K562 (cell line): Measurements from ENCODE around the gene STARD13. TPM values are rescaled to one million over a fixed set of nuclear protein-coding genes. Genes with fewer than 3 reads are reported as not detected.

ENCODE experiments used
- ATAC-seq: fragments of 200-7000 bp; cut with Tn5 transposase; 3 replicates; pipeline ENCODE4 v1.9.1; 2020; ENCODE audit warnings: moderate library complexity
- BruUV-seq: library from RNA; stranded (reverse); fragments of 400-500 nt; replicated peaks from 2 replicates; lab custom pipeline; 2021; lab: Mats Ljungman, UMichigan
- CTCF ChIA-PET: fragments of 300-600 bp; formaldehyde crosslinking; extraction: SDS; loops from one replicate; lab custom pipeline; 2021; ENCODE audit warnings: low intra/inter-chr PET ratio; lab: Yijun Ruan, JAX
- POLR2A ChIA-PET: fragments of 300-600, 350-650 bp; sonication (Branson Sonifier 250); formaldehyde crosslinking; extraction: SDS; loops from one replicate; lab custom pipeline; 2021; ENCODE audit warnings: antibody characterized with exemption, inconsistent platforms; lab: Yijun Ruan, JAX
- DNase-seq, 4 experiments: peaks; one replicate each; pipeline versions ENCODE4 v3.0.0 to v3.0.0-alpha.2; 2011 to 2018; ENCODE audit warnings: low spot score in 3 of 4, mixed read lengths in 3 of 4; ENCODE audit errors: extremely low read depth in 1 of 4
- FAIRE-seq: peaks from 2 replicates; lab custom pipeline; 2011; peaks lifted over from hg19 to GRCh38; lab: Jason Lieb, UNC
- H2AFZ ChIP-seq: 2 replicates; pipeline ENCODE4 v1.6.0; 2011; ENCODE audit warnings: low read depth, low read length, control low read depth, inconsistent platforms
- H3K27ac ChIP-seq: fragments of 200-600 bp; 3 replicates; pipeline ENCODE4 v1.8.0; 2011; ENCODE audit warnings: low read depth, mild to moderate bottlenecking, control low read depth, inconsistent platforms, low read length, moderate library complexity, mixed read lengths; ENCODE audit errors: extremely low read depth
- H3K27me3 ChIP-seq, 2 experiments: fragments of 300-600 bp in 1 of 2; 2 replicates in 1 of 2; 3 replicates in 1 of 2; pipeline versions ENCODE4 v1.6.0 to v1.8.0; 2011; ENCODE audit warnings: inconsistent platforms in 2 of 2, low read length in 2 of 2, mild to moderate bottlenecking in 1 of 2, mixed read lengths in 1 of 2, moderate library complexity in 1 of 2; ENCODE audit not compliant: control insufficient read depth in 2 of 2, insufficient read depth in 2 of 2
- H3K36me3 ChIP-seq: fragments of 300-600 bp; 3 replicates; pipeline ENCODE4 v1.8.0; 2011; ENCODE audit warnings: mild to moderate bottlenecking, low read length, inconsistent platforms; ENCODE audit not compliant: control insufficient read depth, insufficient read depth
- H3K4me1 ChIP-seq, 2 experiments: fragments of 200-600 bp in 1 of 2; replicated peaks in 1 of 2; 2 replicates in 1 of 2; 3 replicates in 1 of 2; pipeline versions ENCODE4 v1.5.1 to v1.8.0; 2011; ENCODE audit warnings: inconsistent platforms in 2 of 2, low read length in 2 of 2, mild to moderate bottlenecking in 1 of 2, mixed read lengths in 1 of 2, moderate library complexity in 1 of 2; ENCODE audit not compliant: control insufficient read depth in 2 of 2, insufficient read depth in 2 of 2
- H3K4me2 ChIP-seq: 2 replicates; pipeline ENCODE4 v1.6.1; 2011; ENCODE audit warnings: low read length, control low read depth, inconsistent platforms, mixed read lengths; ENCODE audit not compliant: insufficient read depth
- H3K4me3 ChIP-seq: fragments of 200-600 bp; sonication (generic), shearing (Covaris generic); 2 replicates; pipeline ENCODE4 v1.5.1; 2016; ENCODE audit warnings: control low read depth, inconsistent platforms
- H3K79me2 ChIP-seq: fragments of 200-600 bp; 3 replicates; pipeline ENCODE4 v1.8.0; 2011; ENCODE audit warnings: low read length, inconsistent platforms; ENCODE audit not compliant: control insufficient read depth, insufficient read depth
- H3K9ac ChIP-seq, 2 experiments: 2 replicates each; pipeline versions ENCODE4 v1.6.0 to v1.6.1; 2011; ENCODE audit warnings: low read depth in 2 of 2, low read length in 2 of 2, control low read depth in 1 of 2, inconsistent platforms in 1 of 2, mild to moderate bottlenecking in 1 of 2, mixed read lengths in 1 of 2; ENCODE audit not compliant: insufficient read depth in 1 of 2
- H3K9me1 ChIP-seq: one replicate; pipeline ENCODE4 v1.6.0; 2011; ENCODE audit warnings: inconsistent platforms, mild to moderate bottlenecking, low read length, moderate library complexity; ENCODE audit not compliant: control insufficient read depth, insufficient read depth
- H3K9me3 ChIP-seq: replicated peaks from 2 replicates; pipeline ENCODE4 v1.5.1; 2011; ENCODE audit warnings: low read depth, low read length, inconsistent platforms; ENCODE audit not compliant: control insufficient read depth, insufficient read depth
- H4K20me1 ChIP-seq: replicated peaks from 2 replicates; pipeline ENCODE4 v1.6.1; 2011; ENCODE audit warnings: low read length, inconsistent platforms, mixed read lengths; ENCODE audit not compliant: control insufficient read depth, insufficient read depth
- MTA2 ChIP-seq: fragments of 450-650 bp; IDR thresholded peaks from 2 replicates; pipeline ENCODE4 v1.6.1; 2016; ENCODE audit warnings: low read depth
- NCOR1 ChIP-seq: fragments of 450-650 bp; IDR thresholded peaks from 2 replicates; pipeline ENCODE4 v1.6.1; 2016; ENCODE audit warnings: mild to moderate bottlenecking, moderate library complexity
- PTRF ChIP-seq: fragments of 450-650 bp; IDR thresholded peaks from 2 replicates; pipeline ENCODE4 v1.6.1; 2016; ENCODE audit warnings: mild to moderate bottlenecking, missing genetic modification characterization, missing compliant biosample characterization
- SRSF1 ChIP-seq: fragments of 200-400 bp; formaldehyde crosslinking; IDR thresholded peaks from 2 replicates; pipeline ENCODE4 v1.6.1; 2017; ENCODE audit warnings: mild to moderate bottlenecking, low read depth, low read length, moderate library complexity
- XRCC5 ChIP-seq: fragments of 200-400 bp; formaldehyde crosslinking; IDR thresholded peaks from 2 replicates; pipeline ENCODE4 v1.6.1; 2017; ENCODE audit warnings: low read depth, mild to moderate bottlenecking, low read length
- WGBS: fragments of 100-300 bp; shearing (Covaris generic); methylation state at CpG from one replicate; pipeline ENCODE4 v1.1.6; 2016; ENCODE audit warnings: low coverage, mixed read lengths; ENCODE audit not compliant: insufficient coverage; ENCODE audit errors: missing lambda C conversion rate; 5-methylcytosine and 5-hydroxymethylcytosine counted together
- in situ Hi-C: fragments of 300-500 bp; cut with MboI; formaldehyde crosslinking; loops from 4 replicates; pipeline ENCODE4 v1.15.0; 2018; ENCODE audit warnings: inconsistent platforms, mixed read lengths
- intact Hi-C: fragments of 100-400 bp; cut with micrococcal nuclease; formaldehyde crosslinking; loops from 2 replicates; pipeline ENCODE4 v1.14.2; 2022
- polyA plus RNA-seq, 8 experiments: library from polyadenylated mRNA; depleted of rRNA in 4 of 8; stranded (reverse) in 5 of 8; unstranded in 3 of 8; fragments of >200 nt; fragmentation: Nextera tagmentation in 2 of 8; fragmentation: Illumina TruSeq in 1 of 8; extraction: Ambion mirVana in 2 of 8; extraction: Trizol in 1 of 8; gene quantifications; 2 replicates each; pipeline versions ENCODE4 v1.2.1 to v1.2.3, GENCODE V29; 2011 to 2014; ENCODE audit warnings: inconsistent platforms in 1 of 8, missing spikeins in 1 of 8
- total RNA-seq, 7 experiments: library from RNA; depleted of rRNA in 6 of 7; stranded (reverse); fragments of >200 nt in 6 of 7; fragmentation: Illumina TruSeq in 2 of 7; extraction: Trizol in 2 of 7; gene quantifications; 2 replicates each; pipeline versions ENCODE4 v1.2.1 to v1.2.3, GENCODE V29; 2011 to 2021; ENCODE audit warnings: low replicate concordance in 1 of 7
- TF ChIP-seq, protein P1 (sequence below): sonication (generic); formaldehyde crosslinking; IDR thresholded peaks from 2 replicates; pipeline ENCODE4 v1.8.0; 2023; ENCODE audit warnings: mild to moderate bottlenecking, missing genetic modification reagents
- TF ChIP-seq, protein P2 (sequence below): fragments of 250-450 bp; sonication (Bioruptor Pico); IDR thresholded peaks from 2 replicates; pipeline ENCODE4 v1.5.0; 2020; ENCODE audit warnings: mild to moderate bottlenecking, borderline replicate concordance
- TF ChIP-seq, protein P3 (sequence below): fragments of 250-450 bp; sonication (Bioruptor Pico); IDR thresholded peaks from 2 replicates; pipeline ENCODE4 v1.8.0; 2022; ENCODE audit warnings: moderate library complexity, mild to moderate bottlenecking, inconsistent platforms

Gene STARD13
- total and polyA plus RNA-seq, 9 of the 15 experiments (the other 6 are each of a cell fraction or from before 2014, with no cell fraction given), result 0.11 TPM; not detected in 8

DNA sequence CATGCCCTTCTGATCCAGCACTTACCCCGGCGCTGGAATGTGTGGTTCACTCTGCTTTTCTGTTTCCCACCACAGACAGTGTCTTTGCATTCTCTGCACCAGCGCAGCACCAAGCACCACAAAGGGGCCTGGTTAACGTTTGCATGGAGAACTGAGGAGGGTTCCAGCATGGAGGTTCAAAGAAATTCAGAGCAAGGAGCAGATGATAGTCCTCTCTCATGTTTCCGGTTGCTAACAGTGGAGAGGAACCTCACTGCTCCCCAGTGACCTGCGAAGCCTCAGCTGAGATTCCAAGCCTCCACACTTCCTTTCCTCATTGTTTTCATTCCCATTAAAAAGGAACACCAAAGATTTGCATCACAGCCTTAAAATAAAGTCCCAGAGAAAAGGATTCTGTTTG, 99.7 kb downstream of the STARD13 start:
- Histone ChIP-seq H3K9me3 (no peaks in the 10 kb centered on the region), H2AFZ (no peak overlapping the region), H3K9me1 (no peaks in the 10 kb centered on the region), H3K27me3 (no peaks in the 10 kb centered on the region; a peak in 1 of 5 replicates), H4K20me1 (no peaks in the 10 kb centered on the region)
- no peak for ATAC-seq
- in situ Hi-C loops, result no loop called here
- POLR2A ChIA-PET, result no interaction called here
- TF ChIP-seq, protein P1, sequence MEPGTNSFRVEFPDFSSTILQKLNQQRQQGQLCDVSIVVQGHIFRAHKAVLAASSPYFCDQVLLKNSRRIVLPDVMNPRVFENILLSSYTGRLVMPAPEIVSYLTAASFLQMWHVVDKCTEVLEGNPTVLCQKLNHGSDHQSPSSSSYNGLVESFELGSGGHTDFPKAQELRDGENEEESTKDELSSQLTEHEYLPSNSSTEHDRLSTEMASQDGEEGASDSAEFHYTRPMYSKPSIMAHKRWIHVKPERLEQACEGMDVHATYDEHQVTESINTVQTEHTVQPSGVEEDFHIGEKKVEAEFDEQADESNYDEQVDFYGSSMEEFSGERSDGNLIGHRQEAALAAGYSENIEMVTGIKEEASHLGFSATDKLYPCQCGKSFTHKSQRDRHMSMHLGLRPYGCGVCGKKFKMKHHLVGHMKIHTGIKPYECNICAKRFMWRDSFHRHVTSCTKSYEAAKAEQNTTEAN (CRISPR knock-in tag), result no peak
- TF ChIP-seq, protein P2, sequence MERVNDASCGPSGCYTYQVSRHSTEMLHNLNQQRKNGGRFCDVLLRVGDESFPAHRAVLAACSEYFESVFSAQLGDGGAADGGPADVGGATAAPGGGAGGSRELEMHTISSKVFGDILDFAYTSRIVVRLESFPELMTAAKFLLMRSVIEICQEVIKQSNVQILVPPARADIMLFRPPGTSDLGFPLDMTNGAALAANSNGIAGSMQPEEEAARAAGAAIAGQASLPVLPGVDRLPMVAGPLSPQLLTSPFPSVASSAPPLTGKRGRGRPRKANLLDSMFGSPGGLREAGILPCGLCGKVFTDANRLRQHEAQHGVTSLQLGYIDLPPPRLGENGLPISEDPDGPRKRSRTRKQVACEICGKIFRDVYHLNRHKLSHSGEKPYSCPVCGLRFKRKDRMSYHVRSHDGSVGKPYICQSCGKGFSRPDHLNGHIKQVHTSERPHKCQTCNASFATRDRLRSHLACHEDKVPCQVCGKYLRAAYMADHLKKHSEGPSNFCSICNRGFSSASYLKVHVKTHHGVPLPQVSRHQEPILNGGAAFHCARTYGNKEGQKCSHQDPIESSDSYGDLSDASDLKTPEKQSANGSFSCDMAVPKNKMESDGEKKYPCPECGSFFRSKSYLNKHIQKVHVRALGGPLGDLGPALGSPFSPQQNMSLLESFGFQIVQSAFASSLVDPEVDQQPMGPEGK (CRISPR knock-in tag), result no peak
- TF ChIP-seq MTA2 (no peak), PTRF (no peak), NCOR1 (no peak), XRCC5 (no peak), SRSF1 (no peak)
- TF ChIP-seq, protein P3, sequence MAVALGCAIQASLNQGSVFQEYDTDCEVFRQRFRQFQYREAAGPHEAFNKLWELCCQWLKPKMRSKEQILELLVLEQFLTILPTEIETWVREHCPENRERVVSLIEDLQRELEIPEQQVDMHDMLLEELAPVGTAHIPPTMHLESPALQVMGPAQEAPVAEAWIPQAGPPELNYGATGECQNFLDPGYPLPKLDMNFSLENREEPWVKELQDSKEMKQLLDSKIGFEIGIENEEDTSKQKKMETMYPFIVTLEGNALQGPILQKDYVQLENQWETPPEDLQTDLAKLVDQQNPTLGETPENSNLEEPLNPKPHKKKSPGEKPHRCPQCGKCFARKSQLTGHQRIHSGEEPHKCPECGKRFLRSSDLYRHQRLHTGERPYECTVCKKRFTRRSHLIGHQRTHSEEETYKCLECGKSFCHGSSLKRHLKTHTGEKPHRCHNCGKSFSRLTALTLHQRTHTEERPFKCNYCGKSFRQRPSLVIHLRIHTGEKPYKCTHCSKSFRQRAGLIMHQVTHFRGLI (CRISPR knock-in tag), result no peak
- TF ChIP-seq, all 486 proteins: peak for 0
- Histone ChIP-seq H3K9ac (no peak overlapping the region), H3K27ac (no peak overlapping the region), H3K4me2 (no peak overlapping the region), H3K36me3 (no peaks in the 10 kb centered on the region), H3K79me2 (no peaks in the 10 kb centered on the region), H3K4me1 (no peaks in the 10 kb centered on the region), H3K4me3 (no peak overlapping the region)
- intact Hi-C loops, result no loop called here
- 3% methylated on average over 6 of the region's 6 CpGs for WGBS
- no peak for FAIRE-seq
- CTCF ChIA-PET, result no interaction called here
- DNase-seq, result no peak
- no TSS peak for BruUV-seq
